COLO668 (cell line): ENCODE results near the gene MRPL9.
A peak's percentile ranks its signal among the peaks of the same experiment; 100 is the strongest.

Experiments used
- DNase-seq: peaks from one replicate; lab custom pipeline; 2025; ENCODE audit not compliant: unreplicated experiment; lab: John Stamatoyannopoulos, UW

The MRPL9 gene

GRCh38 chr1:151762941-151763921, at the start of gene MRPL9:
TSS of gene MRPL9 (minus strand) at chr1:151763496. CDS start at chr1:151763479, 17 bp downstream.
- peak; percentile 93 for DNase-seq

DNA sequence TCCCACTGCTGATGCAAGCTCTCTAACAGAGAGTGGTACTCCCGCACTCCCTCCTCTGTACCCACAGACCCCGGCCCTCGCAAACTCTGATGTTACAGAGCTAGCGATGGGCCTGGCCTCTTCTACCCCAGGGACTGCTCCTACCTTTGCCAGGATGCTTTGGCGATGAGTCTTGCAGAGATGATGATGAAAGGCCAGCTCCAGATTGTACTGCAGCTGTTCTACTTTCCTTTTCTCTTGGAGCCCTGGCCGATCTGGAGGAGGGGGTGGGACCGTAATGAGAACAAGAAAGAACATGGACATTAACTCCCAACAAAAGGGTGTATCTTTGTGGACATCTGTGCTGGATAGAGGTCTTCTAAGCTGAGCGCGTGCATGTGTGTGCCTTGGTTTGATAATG, 47.9 kb upstream of the MRPL9 start:
- DNase-seq = no peak

GRCh38 chr1:151809985-151810556, 46.8 kb upstream of the MRPL9 start:
- DNase-seq = no peak

DNA sequence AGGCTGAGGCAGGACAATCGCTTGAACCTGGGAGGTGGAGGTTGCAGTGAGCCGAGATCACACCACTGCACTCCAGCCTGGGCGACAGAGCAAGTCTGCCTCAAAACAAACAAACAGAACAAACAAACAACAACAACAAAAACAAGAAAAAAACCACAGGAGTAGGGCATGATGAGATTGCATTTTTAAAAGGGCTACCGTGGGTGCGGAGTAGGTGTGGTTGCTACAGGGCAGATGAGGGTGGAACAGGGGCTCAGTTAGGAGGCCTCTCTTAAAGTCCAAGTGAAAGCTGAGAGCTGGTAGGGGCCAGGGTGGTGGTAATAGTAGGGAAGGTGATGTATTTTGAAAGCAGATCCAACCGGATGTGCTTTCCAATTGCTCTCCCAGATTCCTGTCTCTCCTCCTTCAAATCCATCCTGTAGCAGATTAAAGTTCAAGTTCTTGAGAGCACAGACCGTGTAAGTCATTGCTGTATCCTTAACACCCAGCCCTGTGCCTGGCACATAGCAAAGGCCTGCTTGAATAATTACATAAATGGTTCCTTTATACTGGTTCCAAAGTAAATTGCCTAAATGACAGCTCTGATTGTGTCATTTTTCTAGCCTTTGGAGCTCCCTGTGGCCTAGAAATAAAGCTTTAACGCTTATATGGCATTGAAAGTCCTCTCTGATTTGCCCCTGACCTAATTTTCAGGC, 46.1 kb upstream of the MRPL9 start:
- no peak for DNase-seq

DNA sequence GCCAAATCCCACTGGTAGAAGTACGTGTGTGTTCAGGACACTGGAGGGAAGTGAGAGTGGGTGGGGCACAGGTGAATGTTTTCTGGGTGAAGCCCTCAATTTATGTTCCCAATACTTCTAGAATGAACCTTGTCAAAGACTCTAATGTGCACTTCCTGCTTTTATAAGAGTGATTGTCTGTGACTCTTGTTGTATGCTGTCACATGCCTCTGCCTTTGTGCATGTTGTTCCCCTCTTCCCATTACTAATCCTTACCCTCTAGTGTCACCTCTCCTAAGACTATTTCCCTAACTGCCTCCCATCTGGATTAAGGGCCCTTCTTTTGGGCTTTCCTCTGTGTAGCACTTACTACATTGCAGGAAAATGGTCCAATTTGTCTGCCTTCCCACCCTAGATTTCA, 44.5 kb upstream of the MRPL9 start:
- DNase-seq = no peak

DNA sequence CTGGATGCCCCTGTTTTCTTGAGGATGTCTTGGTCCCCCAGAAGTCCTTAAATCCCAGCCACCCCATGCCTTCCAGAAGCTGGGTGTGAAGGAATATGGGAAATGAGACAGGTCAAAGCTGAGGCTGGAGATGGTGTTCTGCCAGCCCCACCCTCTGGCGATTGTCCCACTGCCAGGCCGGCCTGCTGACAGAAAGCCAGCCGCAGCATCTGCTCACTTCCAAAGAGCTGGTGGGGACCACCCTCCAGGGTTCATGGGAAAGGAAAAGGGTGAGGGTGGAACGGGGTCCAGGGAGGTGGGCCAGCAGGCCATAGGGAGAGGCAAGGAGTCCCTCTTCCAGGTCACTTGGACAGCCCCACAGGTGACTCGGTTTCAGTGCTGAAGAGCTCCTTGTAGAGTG, 43.8 kb upstream of the MRPL9 start:
- DNase-seq = no peak

DNA sequence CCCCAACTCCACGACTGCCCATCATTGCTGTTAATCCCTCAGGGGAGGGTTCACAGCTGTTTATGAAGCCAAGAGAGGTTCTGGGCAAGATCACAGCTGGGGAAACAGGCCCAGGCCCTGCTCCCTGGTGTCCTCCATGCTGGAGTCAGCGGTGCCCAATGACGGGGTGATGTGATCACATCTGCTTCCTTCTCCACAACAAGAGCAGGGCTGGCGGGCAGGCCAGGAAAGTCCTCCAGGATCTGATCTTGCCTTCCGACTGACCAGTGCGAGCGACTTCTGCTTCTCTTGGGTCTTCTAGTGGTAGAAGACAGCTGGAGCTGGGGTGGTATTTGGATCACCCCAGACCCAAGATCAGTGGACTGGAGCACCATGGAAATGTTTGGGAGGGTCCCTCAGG, 42.9 kb upstream of the MRPL9 start:
- no peak for DNase-seq

DNA sequence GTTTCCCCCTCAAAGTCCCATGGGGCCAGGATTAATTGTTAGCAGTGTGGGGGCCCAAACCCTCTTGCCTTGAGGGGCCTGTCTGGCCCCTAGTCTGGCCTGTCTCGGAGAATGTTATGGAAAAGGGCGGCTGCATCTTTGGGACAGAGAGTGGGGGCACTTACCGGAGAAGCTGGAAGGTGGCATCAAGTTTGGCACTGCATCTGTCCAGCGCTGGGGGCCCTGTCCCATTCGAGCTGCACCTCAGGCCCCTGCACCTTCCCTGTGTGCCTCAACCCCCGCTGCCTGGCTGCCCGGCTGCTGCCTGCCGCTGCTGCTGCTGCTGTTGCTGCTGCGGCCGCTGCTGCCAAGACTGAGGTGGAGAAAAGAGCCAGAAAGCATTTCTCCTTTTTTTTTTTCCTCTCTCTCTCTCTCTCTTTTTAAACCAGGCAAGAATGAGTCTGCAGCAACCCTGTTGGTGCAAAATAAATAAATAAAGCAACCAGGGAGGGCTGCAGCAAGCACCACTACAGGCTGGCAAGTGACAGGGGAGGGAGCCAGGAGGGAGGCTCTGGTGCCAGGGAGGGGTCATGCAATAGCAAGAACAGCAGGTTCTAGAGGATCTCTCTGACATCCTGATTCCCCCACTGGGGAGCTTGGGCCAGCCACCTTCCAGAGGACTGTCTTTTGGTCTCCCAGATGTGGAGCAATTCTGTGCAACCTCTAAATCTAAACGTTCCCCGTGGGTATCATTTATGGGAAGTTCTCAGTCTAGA, 41.9 kb upstream of the MRPL9 start, which contains the start of gene LINGO4:
TSS of gene LINGO4 (minus strand) at position 354 of the 755 bp plus-strand sequence. CDS start 2,715 bp downstream, outside the sequence.
- DNase-seq = no peak

- DNase-seq = no peak
Observed at GRCh38 chr1:151803915-151804314, 40.6 kb upstream of the MRPL9 start.

- DNase-seq = no peak
Observed at GRCh38 chr1:151803164-151803563, 39.9 kb upstream of the MRPL9 start.

DNA sequence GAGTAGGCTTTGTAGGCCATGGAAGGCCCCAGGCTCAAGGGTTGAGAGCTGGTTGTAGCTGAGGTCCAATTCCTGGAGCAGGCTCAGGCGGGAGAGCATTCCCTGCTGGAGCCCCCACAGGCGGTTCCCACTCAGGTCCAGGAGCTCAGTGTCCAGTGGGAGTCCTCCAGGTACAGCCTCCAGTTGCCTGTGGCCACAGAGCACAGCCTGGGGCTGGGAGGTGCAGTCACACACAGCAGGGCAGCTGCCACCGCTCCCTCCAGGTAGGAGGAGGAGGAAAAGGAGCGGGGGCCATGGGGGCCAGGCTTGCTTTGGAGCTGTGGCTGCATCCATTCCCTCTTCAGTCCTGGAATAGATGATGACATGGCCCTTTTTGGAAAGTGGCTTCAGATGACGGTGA, 39.1 kb upstream of the MRPL9 start:
- no peak for DNase-seq

DNA sequence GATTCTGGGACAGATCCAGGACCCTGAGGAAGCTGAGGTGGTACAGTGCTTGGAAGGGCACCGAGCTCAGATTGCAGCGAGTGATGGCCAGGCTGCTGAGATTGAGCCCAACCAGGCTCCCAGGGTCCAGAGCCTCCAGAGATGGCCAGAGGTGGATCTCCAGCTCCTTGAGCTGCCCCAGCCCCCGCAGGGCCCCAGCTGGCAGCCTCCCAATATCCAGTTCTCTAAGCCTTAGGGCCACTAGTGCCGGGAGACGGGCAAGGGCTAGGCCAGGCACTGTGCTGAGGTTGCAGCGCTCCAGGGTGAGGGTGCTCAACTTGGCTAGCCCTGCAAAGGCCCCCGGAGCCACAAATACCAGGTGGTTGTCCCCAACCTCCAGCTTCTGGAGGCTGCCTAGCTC, 38.5 kb upstream of the MRPL9 start:
- DNase-seq = no peak

GRCh38 chr1:151801310-151801820, 38.1 kb upstream of the MRPL9 start:
- DNase-seq = no peak

GRCh38 chr1:151800830-151801229, 37.5 kb upstream of the MRPL9 start:
- DNase-seq = no peak

GRCh38 chr1:151799179-151800022, 36.1 kb upstream of the MRPL9 start:
- no peak for DNase-seq

DNA sequence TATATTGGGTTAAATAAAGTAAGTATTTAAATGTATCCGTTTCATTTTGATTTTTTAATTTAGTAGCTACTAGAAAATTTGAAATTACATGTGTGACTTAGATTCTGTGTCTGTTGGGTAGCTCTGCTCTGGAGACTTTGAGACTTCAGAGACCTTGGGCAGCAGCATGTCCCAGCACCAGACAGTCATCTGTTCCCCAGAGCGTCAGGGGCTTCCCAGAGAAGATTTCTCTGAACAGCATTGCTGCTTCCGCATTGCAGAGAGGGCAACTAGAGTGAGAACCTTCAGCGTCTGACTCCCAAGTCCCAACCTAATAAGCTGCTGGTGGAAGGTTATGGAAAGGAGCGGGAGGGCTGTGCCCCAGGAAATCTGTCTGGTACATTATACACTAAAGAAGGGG, 35.3 kb upstream of the MRPL9 start:
- DNase-seq = no peak

DNA sequence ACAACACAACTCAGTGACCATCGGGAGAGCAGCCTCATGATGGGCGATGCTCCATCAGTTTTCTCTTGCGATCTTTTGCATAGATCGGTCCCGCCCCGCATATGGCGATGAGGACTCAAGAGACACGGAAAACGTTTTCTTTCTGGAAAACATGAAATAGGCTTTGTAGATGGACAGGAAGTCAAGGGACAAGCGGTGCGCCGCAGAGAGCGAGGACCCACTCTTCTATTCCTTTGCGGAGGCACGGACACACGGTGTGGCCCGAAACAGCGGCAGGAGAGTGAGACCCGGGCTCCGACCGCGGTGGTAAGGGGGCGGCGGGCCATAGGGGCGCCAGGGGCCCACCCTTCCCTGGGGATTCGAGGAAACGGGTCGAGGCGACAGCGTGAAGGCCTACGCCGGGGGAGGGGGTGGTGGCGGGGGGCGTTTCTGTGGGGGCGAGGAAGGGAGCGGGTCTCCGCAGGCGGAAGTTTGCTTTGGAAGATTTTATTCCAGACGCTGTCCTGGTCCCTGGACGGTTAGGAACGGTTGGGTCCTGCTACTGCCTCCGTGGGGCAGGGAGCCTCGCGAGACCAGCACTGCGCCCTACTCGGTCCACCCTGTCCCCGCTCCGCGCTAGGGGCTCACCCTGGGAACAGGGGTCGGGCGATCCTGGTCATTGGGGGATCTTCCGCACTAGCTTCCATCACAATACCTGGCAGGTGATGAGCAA, 27.8 kb upstream of the MRPL9 start:
- DNase-seq = peak; percentile 62

- peak; percentile 99 for DNase-seq
Observed at GRCh38 chr1:151790071-151790939, 27.0 kb upstream of the MRPL9 start, which contains the start of gene TDRKH. TSS of gene TDRKH (minus strand) at chr1:151790500. CDS start at chr1:151783022, 7,478 bp downstream.
